AG04450 (cell line): Measurements from ENCODE around the gene USP3. TPM values are rescaled to one million over a fixed set of nuclear protein-coding genes. Genes with fewer than 3 reads are reported as not detected.

ENCODE experiments used
- CTCF ChIA-PET: fragments of 300-600, 350-600 bp; formaldehyde crosslinking; extraction: SDS; loops from one replicate; lab custom pipeline; 2022; ENCODE audit warnings: antibody characterized with exemption, inconsistent platforms; lab: Charles Lee
- POLR2A ChIA-PET: fragments of 350-600 bp; formaldehyde crosslinking; extraction: SDS; loops from one replicate; lab custom pipeline; 2021; ENCODE audit warnings: antibody characterized with exemption, inconsistent platforms; lab: Yijun Ruan, JAX
- DNase-seq: peaks from one replicate; pipeline ENCODE4 v3.0.0-alpha.2; 2011; ENCODE audit warnings: low read depth, low spot score
- H3K27ac ChIP-seq: one replicate; pipeline ENCODE4 v1.5.1; 2012; ENCODE audit warnings: low read depth, low read length, control low read depth
- H3K27me3 ChIP-seq: one replicate; pipeline ENCODE4 v1.6.0; 2012; ENCODE audit warnings: low read length; ENCODE audit not compliant: control insufficient read depth, insufficient read depth
- H3K4me3 ChIP-seq: 2 replicates; pipeline ENCODE4 v1.5.1; 2011; ENCODE audit warnings: mild to moderate bottlenecking, low read depth, low read length, control low read depth
- H3K9me3 ChIP-seq: 2 replicates; pipeline ENCODE4 v1.5.1; 2012; ENCODE audit warnings: low read length; ENCODE audit not compliant: control insufficient read depth, insufficient read depth
- polyA plus RNA-seq: library from polyadenylated mRNA; depleted of rRNA; stranded (reverse); fragments of >200 nt; gene quantifications from 2 replicates; pipeline ENCODE4 v1.2.3, GENCODE V29; 2011
- TF ChIP-seq, protein P1 (sequence below): IDR thresholded peaks from 2 replicates; pipeline ENCODE4 v1.5.1; 2011; ENCODE audit warnings: low read depth, low read length, control low read depth, inconsistent platforms

Gene USP3
- polyA plus RNA-seq, 1 experiment = 30.7 TPM

DNA sequence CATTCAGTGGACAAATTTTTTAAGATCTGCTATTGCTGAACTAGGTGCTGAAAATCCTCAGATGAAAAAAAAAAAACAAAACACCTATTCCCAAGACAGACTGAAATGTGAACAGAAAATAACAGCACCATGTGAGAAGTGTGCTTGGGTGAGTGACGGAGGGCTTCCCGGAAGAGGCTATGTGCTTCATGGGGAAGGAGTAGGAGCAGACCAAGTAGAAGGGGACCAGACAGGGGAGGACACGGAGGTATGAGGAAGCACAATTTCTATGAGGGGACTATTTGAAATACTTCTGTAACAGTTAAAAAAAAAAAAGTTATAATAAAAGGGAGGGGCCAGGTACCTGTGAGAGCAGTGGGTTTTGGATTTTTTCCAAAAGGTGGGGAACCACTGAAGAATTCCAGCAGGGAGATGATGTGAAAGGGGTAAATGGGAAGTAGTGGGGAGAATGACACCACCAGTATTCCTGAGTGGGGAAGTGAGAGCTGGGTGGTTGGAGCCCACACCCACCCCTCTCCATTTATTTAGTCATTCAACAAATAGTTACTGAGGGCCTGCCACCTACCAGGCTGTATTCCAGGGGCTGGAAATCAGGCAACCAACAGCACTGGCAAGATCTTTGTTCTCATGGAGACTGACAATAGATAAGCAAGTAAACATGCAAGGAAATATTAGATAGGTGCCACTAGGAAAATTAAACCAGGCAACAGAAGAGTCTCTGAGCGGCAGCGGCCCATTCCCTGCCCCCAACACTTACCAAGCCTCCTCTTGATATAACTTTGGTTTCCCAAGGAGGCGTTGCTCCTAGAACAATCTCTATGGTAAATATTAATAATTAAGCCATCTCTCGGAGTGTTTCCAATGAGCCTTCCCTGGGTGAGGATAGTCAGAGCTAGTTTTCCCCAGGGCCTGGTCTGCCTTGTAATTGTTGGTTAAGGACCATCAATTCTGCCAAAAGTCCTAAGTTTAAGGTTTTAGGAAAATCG, 3.8 kb upstream of the USP3 start:
- H3K9me3 ChIP-seq = no peaks in the 10 kb centered on the region; the same call in 1 of the 2 replicates
- CTCF ChIA-PET = interaction anchor here (1.5 to 2.0 kb wide), 2 partner anchors 13 to 15 kb away, joined by 3 to 8 read pairs; no protein-coding TSS in a partner anchor
- DNase-seq = no peak
- H3K27ac ChIP-seq = peak overlapping the region; percentile 80
- POLR2A ChIA-PET = no interaction called here
- no peak overlapping the region; the same call in 1 of the 2 replicates for H3K4me3 ChIP-seq
- H3K27me3 ChIP-seq = no peaks in the 10 kb centered on the region
- TF ChIP-seq, protein P1, sequence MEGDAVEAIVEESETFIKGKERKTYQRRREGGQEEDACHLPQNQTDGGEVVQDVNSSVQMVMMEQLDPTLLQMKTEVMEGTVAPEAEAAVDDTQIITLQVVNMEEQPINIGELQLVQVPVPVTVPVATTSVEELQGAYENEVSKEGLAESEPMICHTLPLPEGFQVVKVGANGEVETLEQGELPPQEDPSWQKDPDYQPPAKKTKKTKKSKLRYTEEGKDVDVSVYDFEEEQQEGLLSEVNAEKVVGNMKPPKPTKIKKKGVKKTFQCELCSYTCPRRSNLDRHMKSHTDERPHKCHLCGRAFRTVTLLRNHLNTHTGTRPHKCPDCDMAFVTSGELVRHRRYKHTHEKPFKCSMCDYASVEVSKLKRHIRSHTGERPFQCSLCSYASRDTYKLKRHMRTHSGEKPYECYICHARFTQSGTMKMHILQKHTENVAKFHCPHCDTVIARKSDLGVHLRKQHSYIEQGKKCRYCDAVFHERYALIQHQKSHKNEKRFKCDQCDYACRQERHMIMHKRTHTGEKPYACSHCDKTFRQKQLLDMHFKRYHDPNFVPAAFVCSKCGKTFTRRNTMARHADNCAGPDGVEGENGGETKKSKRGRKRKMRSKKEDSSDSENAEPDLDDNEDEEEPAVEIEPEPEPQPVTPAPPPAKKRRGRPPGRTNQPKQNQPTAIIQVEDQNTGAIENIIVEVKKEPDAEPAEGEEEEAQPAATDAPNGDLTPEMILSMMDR = no peak

DNA sequence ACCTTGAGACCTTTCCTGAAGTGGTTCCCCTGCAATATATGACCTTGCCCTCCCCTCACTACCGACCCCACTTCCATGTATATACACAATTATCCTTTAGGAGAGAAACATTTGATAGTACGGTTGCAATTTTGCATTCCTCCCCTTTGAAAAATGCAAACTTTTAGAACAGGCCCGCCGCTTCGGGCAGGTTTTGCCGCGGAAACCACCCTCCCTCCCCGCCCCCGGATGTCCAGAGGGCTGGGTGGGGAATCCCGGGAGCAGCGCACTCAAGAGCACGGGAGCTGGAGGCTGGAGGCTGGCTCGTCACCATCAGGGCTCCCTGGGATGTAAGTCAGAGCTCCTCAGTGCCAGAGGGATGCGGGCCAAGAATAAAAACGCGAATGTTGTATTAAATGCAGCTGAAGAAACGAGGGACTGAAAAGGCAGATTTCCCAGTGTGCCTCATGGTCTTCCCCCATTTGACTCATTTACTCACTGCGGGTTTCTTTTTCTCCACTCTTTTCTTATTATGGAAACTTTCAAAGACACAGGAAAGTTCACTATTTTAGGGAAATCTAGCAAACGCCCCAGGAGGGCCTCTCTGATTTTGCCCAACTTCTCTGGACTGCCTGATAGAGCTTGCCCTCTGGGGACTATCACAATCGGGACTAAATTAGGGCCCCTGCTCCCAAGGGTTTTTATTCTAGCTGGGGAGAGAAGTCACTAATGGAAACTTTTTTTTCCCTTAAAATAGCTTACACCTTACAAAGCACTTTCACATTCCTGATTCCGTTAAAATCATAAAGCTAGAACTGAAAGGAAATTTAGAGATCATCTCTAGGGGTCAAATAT, 2.9 kb upstream of the USP3 start:
- Histone ChIP-seq H3K27ac (peak overlapping the region; percentile 80), H3K9me3 (no peaks in the 10 kb centered on the region; the same call in 1 of the 2 replicates), H3K27me3 (no peaks in the 10 kb centered on the region), H3K4me3 (peak overlapping the region; percentile 36)
- TF ChIP-seq, protein P1 = no peak
- ChIA-PET CTCF (interaction anchor here (0.8 to 2.0 kb wide), 3 partner anchors 14 to 25 kb away, joined by 3 to 8 read pairs (median 3); no protein-coding TSS in a partner anchor), POLR2A (interaction anchor here (0.6 kb wide), 1 partner anchor 14 kb away, joined by 3 read pairs; no protein-coding TSS in a partner anchor)
- peak; percentile 78 for DNase-seq

DNA sequence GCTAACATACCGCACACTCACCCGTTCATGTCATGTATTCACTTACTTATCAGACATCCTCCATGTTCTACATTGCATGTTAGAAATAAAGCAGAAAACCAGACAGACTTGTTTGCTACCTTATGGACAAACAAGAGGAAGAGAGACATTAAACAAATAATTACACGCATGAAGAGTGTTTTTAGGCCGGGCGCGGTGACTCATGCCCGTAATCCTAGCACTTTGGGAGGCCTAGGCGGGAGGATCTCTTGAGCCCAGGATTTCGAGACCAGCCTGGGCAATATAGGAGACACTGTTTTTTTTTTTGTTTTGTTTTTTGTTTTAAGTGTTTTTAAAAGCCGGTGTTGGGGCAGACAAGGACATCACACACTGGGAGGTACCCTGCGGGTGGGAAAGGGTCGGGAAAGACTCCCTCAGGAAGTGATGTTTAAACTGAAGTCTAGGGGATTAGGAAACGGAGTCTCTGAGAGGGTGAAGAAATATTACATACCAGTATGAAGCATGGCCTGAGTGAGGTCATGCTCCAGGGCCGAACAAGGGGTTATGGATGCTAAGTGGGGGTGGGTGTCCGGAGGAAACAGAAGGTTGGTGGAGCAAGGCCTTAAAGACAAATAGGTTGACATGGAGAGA, 2.1 kb upstream of the USP3 start:
- Histone ChIP-seq H3K9me3 (no peaks in the 10 kb centered on the region; the same call in 1 of the 2 replicates), H3K27me3 (no peaks in the 10 kb centered on the region), H3K4me3 (no peak overlapping the region), H3K27ac (peak overlapping the region; percentile 80)
- ChIA-PET POLR2A (no interaction called here), CTCF (interaction anchor here (0.8 to 2.0 kb wide), 3 partner anchors 15 to 25 kb away, joined by 3 to 8 read pairs (median 3); no protein-coding TSS in a partner anchor)
- TF ChIP-seq, protein P1 = no peak
- DNase-seq = no peak

DNA sequence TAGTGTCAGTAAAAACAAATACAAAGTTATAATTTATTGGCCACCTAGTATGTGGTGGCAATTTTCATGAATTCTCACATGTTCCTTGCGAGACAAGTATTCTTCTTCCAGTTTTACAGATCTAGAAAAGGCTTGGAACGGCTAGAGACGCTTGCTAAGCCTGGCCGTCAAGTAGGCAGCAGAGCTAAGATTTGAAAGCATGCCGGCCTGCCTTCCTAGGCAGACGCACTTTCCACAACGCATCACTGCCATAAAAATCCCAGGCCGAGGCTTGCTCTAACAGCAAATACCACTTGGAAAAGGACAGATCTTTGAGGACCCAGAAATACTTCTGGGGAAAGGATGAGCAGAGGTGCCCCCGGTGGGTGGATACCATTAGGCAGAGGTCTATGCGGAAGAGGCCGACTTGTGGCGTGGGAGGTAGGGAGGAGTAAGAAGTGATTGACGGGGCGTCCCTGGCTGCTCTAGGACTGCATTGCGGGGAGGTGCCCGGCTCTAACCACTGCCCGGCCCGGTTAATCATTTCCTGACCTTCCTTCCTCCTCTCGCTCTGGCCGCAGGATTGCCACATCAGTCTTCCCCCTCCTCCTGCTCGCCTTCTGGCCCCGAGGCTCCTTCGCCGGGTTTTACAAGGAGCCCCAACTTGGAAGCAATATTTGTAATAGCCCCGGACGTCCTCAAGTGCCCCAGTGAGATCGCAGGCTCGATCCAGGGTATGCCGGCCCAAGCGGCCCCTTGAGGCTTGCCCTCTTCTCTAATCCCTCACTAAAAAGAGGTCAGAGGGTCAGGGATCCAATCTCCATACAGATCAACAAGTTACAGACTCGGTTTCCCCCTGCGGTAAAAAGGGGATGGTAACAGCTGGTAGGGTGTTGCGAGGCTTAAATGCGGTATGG, 1.3 kb upstream of the USP3 start:
- peak; percentile 70 for DNase-seq
- POLR2A ChIA-PET = interaction anchor here (0.5 to 0.7 kb wide), 2 partner anchors 11 to 326 kb away, joined by 3 read pairs; no protein-coding TSS in a partner anchor
- H3K27ac ChIP-seq = peak overlapping the region; percentile 99

More for the DNA sequence above, 1.3 kb upstream of the USP3 start:
- CTCF ChIA-PET = interaction anchor here (0.6 to 1.3 kb wide), 3 partner anchors 16 to 38 kb away, joined by 3 to 4 read pairs (median 3); no protein-coding TSS in a partner anchor
- peak overlapping the region; percentile 64 for H3K4me3 ChIP-seq
- H3K27me3 ChIP-seq = no peaks in the 10 kb centered on the region
- TF ChIP-seq, protein P1 = no peak
- H3K9me3 ChIP-seq = no peaks in the 10 kb centered on the region; the same call in 1 of the 2 replicates
